ENCODE measurements around the gene ME3. TPM values are rescaled to one million over a fixed set of nuclear protein-coding genes. Genes with fewer than 3 reads are reported as not detected.
"Not testable (repeated sequence)": the region's sequence is repeated elsewhere in the genome, so short reads cannot be mapped to it uniquely, and the experiment has no call there.

Gene ME3
- total RNA-seq, 3 donors from 2014 or later, result 29.3 to 51.2 (median 31.8) TPM

DNA sequence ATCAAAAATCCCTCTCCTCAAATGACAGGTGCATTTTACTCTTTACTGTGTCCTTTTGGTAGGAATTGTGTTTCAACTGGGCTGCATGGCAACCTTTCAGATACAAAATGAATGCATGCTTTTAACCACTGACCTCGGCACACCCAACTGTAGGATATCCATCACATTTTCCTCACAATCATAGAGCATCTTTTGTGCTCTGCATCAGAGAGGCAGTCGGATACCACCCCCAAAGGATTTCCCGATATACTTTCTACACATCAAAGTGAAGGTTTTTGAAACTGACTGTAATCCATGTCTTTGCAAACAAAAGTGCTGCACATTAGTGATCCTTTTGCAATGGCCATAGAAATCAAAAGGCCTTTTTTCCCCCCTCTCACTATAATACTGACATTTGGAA is 9.1 kb downstream of the ME3 start:
- TF ChIP-seq, protein P1, sequence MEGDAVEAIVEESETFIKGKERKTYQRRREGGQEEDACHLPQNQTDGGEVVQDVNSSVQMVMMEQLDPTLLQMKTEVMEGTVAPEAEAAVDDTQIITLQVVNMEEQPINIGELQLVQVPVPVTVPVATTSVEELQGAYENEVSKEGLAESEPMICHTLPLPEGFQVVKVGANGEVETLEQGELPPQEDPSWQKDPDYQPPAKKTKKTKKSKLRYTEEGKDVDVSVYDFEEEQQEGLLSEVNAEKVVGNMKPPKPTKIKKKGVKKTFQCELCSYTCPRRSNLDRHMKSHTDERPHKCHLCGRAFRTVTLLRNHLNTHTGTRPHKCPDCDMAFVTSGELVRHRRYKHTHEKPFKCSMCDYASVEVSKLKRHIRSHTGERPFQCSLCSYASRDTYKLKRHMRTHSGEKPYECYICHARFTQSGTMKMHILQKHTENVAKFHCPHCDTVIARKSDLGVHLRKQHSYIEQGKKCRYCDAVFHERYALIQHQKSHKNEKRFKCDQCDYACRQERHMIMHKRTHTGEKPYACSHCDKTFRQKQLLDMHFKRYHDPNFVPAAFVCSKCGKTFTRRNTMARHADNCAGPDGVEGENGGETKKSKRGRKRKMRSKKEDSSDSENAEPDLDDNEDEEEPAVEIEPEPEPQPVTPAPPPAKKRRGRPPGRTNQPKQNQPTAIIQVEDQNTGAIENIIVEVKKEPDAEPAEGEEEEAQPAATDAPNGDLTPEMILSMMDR (IDR thresholded peaks at IDR 0.05), result no peak
- DNase-seq (no peak), ATAC-seq (no peak)
- intact Hi-C loops (cut with DNase I, micrococcal nuclease), result no loop called here
- Histone ChIP-seq H3K36me3 (ENCODE audit: low read depth) (no peaks in the 10 kb centered on the region), H3K9me3 (no peaks in the 10 kb centered on the region), H3K4me1 (ENCODE audit: low read depth) (peaks cover 6% of the 10 kb centered on the region), H3K4me3 (no peak overlapping the region)

DNA sequence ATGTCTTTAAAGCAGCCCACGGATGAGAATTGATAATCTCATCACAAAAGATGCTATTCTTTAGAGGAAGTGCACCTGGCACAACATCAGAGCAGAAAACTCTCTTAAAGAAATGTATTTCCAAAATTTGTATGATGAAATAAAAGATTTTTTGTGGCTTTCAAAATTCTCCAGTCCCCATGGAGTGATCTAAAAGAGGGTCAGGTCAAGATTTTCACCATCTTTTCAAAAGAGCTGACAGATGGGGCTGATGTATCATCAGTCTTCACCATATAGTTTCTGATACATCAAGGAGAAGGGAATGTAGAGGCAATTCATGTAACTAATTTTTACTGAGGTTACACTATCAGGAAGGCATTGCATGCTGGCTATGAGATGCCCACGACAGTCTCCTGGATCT is 11.7 kb downstream of the ME3 start:
- Histone ChIP-seq H3K9me3 (no peaks in the 10 kb centered on the region), H3K36me3 (ENCODE audit: low read depth) (no peaks in the 10 kb centered on the region), H3K4me1 (ENCODE audit: low read depth) (peaks cover 6% of the 10 kb centered on the region), H3K4me3 (no peak overlapping the region)
- intact Hi-C loops (cut with DNase I, micrococcal nuclease), result no loop called here
- no peak for ATAC-seq
- no peak for DNase-seq
- TF ChIP-seq, protein P1 (IDR thresholded peaks at IDR 0.05), result no peak

DNA sequence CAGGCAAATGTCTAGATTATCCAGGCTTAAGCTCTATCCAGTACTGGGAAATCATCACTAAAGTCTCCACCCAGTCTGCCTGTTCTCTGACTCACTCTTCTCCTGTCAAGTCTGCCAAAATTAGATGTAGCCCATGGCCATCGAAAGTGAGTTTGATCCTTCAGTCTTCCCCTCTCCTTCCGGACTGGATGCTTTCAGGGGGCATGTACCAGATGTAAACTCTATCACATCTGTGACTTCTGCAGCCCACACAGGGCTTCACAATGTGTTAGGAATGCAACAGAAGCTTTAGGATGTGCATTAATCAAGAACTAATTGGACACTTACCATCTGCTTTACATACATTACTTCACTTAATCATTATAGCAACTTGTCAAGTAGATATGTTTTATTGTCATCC is 12.3 kb downstream of the ME3 start:
- no peak overlapping the region for H3K4me3 ChIP-seq
- intact Hi-C loops (cut with DNase I, micrococcal nuclease), result no loop called here
- H3K9me3 ChIP-seq, result no peaks in the 10 kb centered on the region
- no peaks in the 10 kb centered on the region for H3K36me3 ChIP-seq (ENCODE audit: low read depth)
- DNase-seq, result no peak
- TF ChIP-seq, protein P1 (IDR thresholded peaks at IDR 0.05), result no peak
- peak; percentile 44 for ATAC-seq
- peaks cover 6% of the 10 kb centered on the region for H3K4me1 ChIP-seq (ENCODE audit: low read depth)

- TF ChIP-seq, protein P1 (IDR thresholded peaks at IDR 0.05), result no peak
- H3K4me1 ChIP-seq (ENCODE audit: low read depth), result no peaks in the 10 kb centered on the region
- no peaks in the 10 kb centered on the region for H3K9me3 ChIP-seq
- H3K4me3 ChIP-seq, result no peak overlapping the region
- no peaks in the 10 kb centered on the region for H3K36me3 ChIP-seq (ENCODE audit: low read depth)
- ATAC-seq (no peak), DNase-seq (no peak)
- intact Hi-C loops (cut with DNase I, micrococcal nuclease), result no loop called here
Measured at GRCh38 chr11:86658534-86658933, 13.9 kb downstream of the ME3 start.

DNA sequence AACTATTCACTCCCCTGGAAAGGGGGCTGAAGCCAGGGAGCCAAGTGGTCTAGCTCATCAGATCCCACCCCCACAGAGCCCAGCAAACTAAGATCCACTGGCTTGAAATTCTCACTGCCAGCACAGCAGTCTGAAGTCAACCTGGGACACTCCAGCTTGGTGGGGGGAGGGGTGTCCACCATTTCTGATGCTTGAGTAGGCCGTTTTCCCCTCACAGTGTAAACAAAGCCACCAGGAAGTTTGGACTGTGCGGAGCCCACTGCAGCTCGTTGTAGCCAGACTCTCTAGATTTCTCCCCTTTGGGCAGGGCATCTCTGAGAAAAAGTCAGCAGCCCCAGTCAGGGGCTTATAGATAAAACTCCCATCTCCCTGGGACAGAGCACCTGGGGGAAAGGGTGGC is 27.2 kb downstream of the ME3 start:
- ATAC-seq; intact Hi-C loops (cut with DNase I, micrococcal nuclease); H3K4me3 ChIP-seq: not testable (repeated sequence)

GRCh38 chr11:86644291-86644690 is 28.1 kb downstream of the ME3 start:
- ATAC-seq, result no peak

More for the DNA sequence above, 27.2 kb downstream of the ME3 start:
- H3K36me3 ChIP-seq (ENCODE audit: low read depth); H3K9me3 ChIP-seq; DNase-seq; H3K4me1 ChIP-seq (ENCODE audit: low read depth): not testable (repeated sequence)

More at GRCh38 chr11:86644291-86644690, 28.1 kb downstream of the ME3 start:
- Histone ChIP-seq H3K4me1 (ENCODE audit: low read depth) (no peaks in the 10 kb centered on the region), H3K4me3 (no peak overlapping the region), H3K36me3 (ENCODE audit: low read depth) (no peaks in the 10 kb centered on the region), H3K9me3 (no peaks in the 10 kb centered on the region)
- DNase-seq, result no peak
- TF ChIP-seq, protein P1 (IDR thresholded peaks at IDR 0.05), result no peak
- intact Hi-C loops (cut with DNase I, micrococcal nuclease), result no loop called here

Measured in mucosa of descending colon (tissue), 3 donors.